Measurements from ENCODE around the gene KIF6. TPM values are rescaled to one million over a fixed set of nuclear protein-coding genes. Genes with fewer than 3 reads are reported as not detected.
"Not testable (repeated sequence)": the region's sequence is repeated elsewhere in the genome, so short reads cannot be mapped to it uniquely, and the experiment has no call there.

Gene KIF6
- total RNA-seq, 1 donor from 2014 or later: 1.4 TPM

GRCh38 chr6:39292637-39293036 lies 432.6 kb downstream of the KIF6 start:
- Mint-ChIP-seq H3K27me3 (ENCODE audit: low read depth) (peaks cover 40% of the 10 kb centered on the region), H3K4me3 (no peak overlapping the region), H3K4me1 (no peaks in the 10 kb centered on the region), H3K36me3 (no peaks in the 10 kb centered on the region), H3K27ac (no peak overlapping the region), H3K9me3 (no peaks in the 10 kb centered on the region)
- no peak for TF ChIP-seq CTCF (IDR thresholded peaks at IDR 0.05; ENCODE audit: unreplicated experiment)
- DNase-seq (ENCODE audit: low spot score in 2 of 2, unreplicated experiment in 2 of 2): no peak

- Mint-ChIP-seq H3K27me3 (ENCODE audit: low read depth) (peaks cover 40% of the 10 kb centered on the region), H3K9me3 (peaks cover 4% of the 10 kb centered on the region), H3K4me1 (no peaks in the 10 kb centered on the region), H3K27ac (no peak overlapping the region), H3K4me3 (no peak overlapping the region), H3K36me3 (no peaks in the 10 kb centered on the region)
- no peak for DNase-seq (ENCODE audit: low spot score in 2 of 2, unreplicated experiment in 2 of 2)
- TF ChIP-seq CTCF (IDR thresholded peaks at IDR 0.05; ENCODE audit: unreplicated experiment): no peak
These were observed 435.7 kb downstream of the KIF6 start for GRCh38 chr6:39289490-39289889.

GRCh38 chr6:39287601-39288000 lies 437.6 kb downstream of the KIF6 start:
- Mint-ChIP-seq H3K27ac (no peak overlapping the region), H3K27me3 (ENCODE audit: low read depth) (peaks cover 37% of the 10 kb centered on the region), H3K36me3 (no peaks in the 10 kb centered on the region), H3K4me3 (no peak overlapping the region), H3K4me1 (no peaks in the 10 kb centered on the region), H3K9me3 (peaks cover 4% of the 10 kb centered on the region)
- TF ChIP-seq CTCF (IDR thresholded peaks at IDR 0.05; ENCODE audit: unreplicated experiment): no peak
- no peak for DNase-seq (ENCODE audit: low spot score in 2 of 2, unreplicated experiment in 2 of 2)

GRCh38 chr6:39286596-39286995 lies 438.6 kb downstream of the KIF6 start:
- H3K9me3 Mint-ChIP-seq; H3K27ac Mint-ChIP-seq; H3K4me1 Mint-ChIP-seq; H3K36me3 Mint-ChIP-seq; DNase-seq (ENCODE audit: low spot score in 2 of 2, unreplicated experiment in 2 of 2); H3K4me3 Mint-ChIP-seq: not testable (repeated sequence)
- peaks cover 30% of the 10 kb centered on the region for H3K27me3 Mint-ChIP-seq (ENCODE audit: low read depth)

- Mint-ChIP-seq H3K9me3 (peaks cover 4% of the 10 kb centered on the region), H3K27me3 (ENCODE audit: low read depth) (peaks cover 10% of the 10 kb centered on the region), H3K4me3 (no peak overlapping the region), H3K4me1 (no peaks in the 10 kb centered on the region), H3K36me3 (no peaks in the 10 kb centered on the region), H3K27ac (no peak overlapping the region)
- no peak for DNase-seq (ENCODE audit: low spot score in 2 of 2, unreplicated experiment in 2 of 2)
- TF ChIP-seq CTCF (IDR thresholded peaks at IDR 0.05; ENCODE audit: unreplicated experiment): no peak
These were observed 442.4 kb downstream of the KIF6 start for GRCh38 chr6:39282774-39283173.

- no peak overlapping the region for H3K27ac Mint-ChIP-seq
These were observed 443.8 kb downstream of the KIF6 start for GRCh38 chr6:39281312-39281980.

More at GRCh38 chr6:39281312-39281980, 443.8 kb downstream of the KIF6 start:
- H3K9me3 Mint-ChIP-seq: no peaks in the 10 kb centered on the region
- no peak for DNase-seq (ENCODE audit: low spot score in 2 of 2, unreplicated experiment in 2 of 2)
- H3K36me3 Mint-ChIP-seq: no peaks in the 10 kb centered on the region
- no peaks in the 10 kb centered on the region for H3K4me1 Mint-ChIP-seq
- peaks cover 14% of the 10 kb centered on the region for H3K27me3 Mint-ChIP-seq (ENCODE audit: low read depth)
- TF ChIP-seq CTCF (IDR thresholded peaks at IDR 0.05; ENCODE audit: unreplicated experiment): no peak
- H3K4me3 Mint-ChIP-seq: no peak overlapping the region
